ENCODE results near the gene TCN1. TPM values are rescaled to one million over a fixed set of nuclear protein-coding genes. Genes with fewer than 3 reads are reported as not detected.
A peak's percentile ranks its signal among the peaks of the same experiment; 100 is the strongest.

TCN1 gene
- total RNA-seq, 2 experiments from 2014 or later = not detected

DNA sequence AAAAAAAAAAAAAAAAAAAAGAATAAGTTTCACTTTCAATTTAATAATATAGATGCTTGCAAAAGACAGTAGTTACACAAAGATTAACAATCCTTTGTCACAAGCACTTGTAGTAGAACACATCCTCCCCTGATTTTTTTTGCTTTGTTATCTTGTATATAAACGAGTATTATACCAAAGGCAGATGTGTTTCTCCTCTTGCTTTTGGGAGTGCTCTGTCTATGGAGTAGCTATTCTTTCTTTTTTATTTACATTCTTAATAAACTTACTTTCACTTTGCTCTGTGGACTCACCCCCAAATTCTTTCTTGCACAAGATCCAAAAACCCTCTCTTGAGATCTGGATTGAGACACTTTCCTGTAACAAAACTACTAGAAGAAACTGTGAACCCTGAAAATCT lies 52.3 kb downstream of the TCN1 start:
- Mint-ChIP-seq H3K4me1 (peaks cover 52% of the 10 kb centered on the region), H3K27ac (peak overlapping the region; percentile 11), H3K4me3 (peak overlapping the region; percentile 2), H3K36me3 (ENCODE audit: low read depth) (peaks cover 19% of the 10 kb centered on the region), H3K9me3 (peaks cover 3% of the 10 kb centered on the region), H3K27me3 (no peaks in the 10 kb centered on the region)
- DNase-seq = no peak
- POLR2A ChIA-PET = interaction anchor here (1.0 kb wide), 1 partner anchor 11 kb away, joined by 3 read pairs; no protein-coding TSS in a partner anchor
- CTCF ChIA-PET = interaction anchor here (0.6 to 2.2 kb wide), 4 partner anchors 9 to 1244 kb away, joined by 3 to 8 read pairs (median 5); partner anchors contain the start of gene STX3

GRCh38 chr11:59813364-59813763 lies 52.9 kb downstream of the TCN1 start:
- H3K27ac Mint-ChIP-seq = no peak overlapping the region
- DNase-seq = no peak
- H3K4me3 Mint-ChIP-seq = no peak overlapping the region
- CTCF ChIA-PET = interaction anchor here (0.9 to 2.2 kb wide), 3 partner anchors 10 to 106 kb away, joined by 3 to 8 read pairs (median 6); partner anchors contain the start of gene STX3
- peaks cover 23% of the 10 kb centered on the region for H3K36me3 Mint-ChIP-seq (ENCODE audit: low read depth)
- POLR2A ChIA-PET = interaction anchor here (1.0 kb wide), 1 partner anchor 12 kb away, joined by 3 read pairs; no protein-coding TSS in a partner anchor
- no peaks in the 10 kb centered on the region for H3K27me3 Mint-ChIP-seq
- peaks cover 50% of the 10 kb centered on the region for H3K4me1 Mint-ChIP-seq
- peaks cover 3% of the 10 kb centered on the region for H3K9me3 Mint-ChIP-seq

DNA sequence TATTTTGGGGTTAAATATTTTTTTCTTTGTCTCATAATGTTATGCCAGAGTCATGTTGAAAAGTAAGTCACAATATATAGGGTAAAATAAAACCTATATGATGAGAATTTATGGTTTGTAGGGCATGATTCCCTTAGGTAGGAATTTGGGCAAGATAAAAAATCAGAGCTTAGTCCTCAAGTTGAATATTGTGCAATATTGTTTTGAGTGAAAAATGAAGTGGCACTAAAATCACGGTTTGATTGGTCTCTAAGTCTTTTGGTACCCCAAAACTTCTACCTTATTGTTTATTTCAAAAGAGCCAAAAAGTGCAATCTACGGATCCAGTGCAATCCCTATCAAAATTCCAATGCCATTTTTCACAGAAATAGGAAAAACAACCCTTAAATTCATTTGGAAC lies 54.1 kb downstream of the TCN1 start:
- ChIA-PET CTCF (interaction anchor here (0.9 to 1.7 kb wide), 2 partner anchors 11 to 316 kb away, joined by 3 to 5 read pairs; no protein-coding TSS in a partner anchor), POLR2A (interaction anchor here (1.0 to 8.8 kb wide), 2 partner anchors 29 to 57 kb away, joined by 3 to 64 read pairs; partner anchors contain the start of gene STX3)
- no peak for DNase-seq
- H3K4me3 Mint-ChIP-seq = no peak overlapping the region
- H3K9me3 Mint-ChIP-seq = peaks cover 3% of the 10 kb centered on the region
- H3K36me3 Mint-ChIP-seq (ENCODE audit: low read depth) = peaks cover 28% of the 10 kb centered on the region
- no peaks in the 10 kb centered on the region for H3K27me3 Mint-ChIP-seq
- H3K4me1 Mint-ChIP-seq = peaks cover 47% of the 10 kb centered on the region
- H3K27ac Mint-ChIP-seq = no peak overlapping the region

DNA sequence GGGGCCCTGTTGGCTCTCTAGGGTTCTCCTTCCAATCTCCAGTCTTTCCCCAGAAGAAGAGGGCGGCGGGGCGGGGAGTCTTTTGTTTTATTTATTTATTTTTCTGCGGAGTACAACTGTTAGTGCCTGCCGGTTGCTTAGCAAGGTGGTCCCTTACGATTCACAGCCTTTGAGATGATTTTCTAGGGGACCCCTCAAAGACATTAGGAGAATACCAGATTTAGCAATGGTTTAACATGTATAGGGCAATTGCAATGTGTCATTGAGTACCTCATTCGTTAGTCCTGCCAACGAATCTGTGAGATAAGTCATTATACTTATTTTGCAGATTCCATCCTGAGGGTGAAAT lies 55.4 kb downstream of the TCN1 start:
- Mint-ChIP-seq H3K4me1 (peaks cover 48% of the 10 kb centered on the region), H3K9me3 (peaks cover 3% of the 10 kb centered on the region), H3K27me3 (no peaks in the 10 kb centered on the region), H3K27ac (peak overlapping the region; percentile 91), H3K4me3 (peak overlapping the region; percentile 90), H3K36me3 (ENCODE audit: low read depth) (peaks cover 39% of the 10 kb centered on the region)
- DNase-seq = no peak
- ChIA-PET CTCF (interaction anchor here (0.6 to 4.3 kb wide), 8 partner anchors 10 to 195 kb away, joined by 3 to 36 read pairs (median 6); partner anchors contain the start of genes OSBP, PATL1 and STX3), POLR2A (interaction anchor here (0.7 to 8.8 kb wide), 13 partner anchors 23 to 245 kb away, joined by 3 to 64 read pairs (median 4); partner anchors contain the start of genes OSBP, PATL1 and STX3)

- Mint-ChIP-seq H3K27me3 (no peaks in the 10 kb centered on the region), H3K9me3 (peaks cover 3% of the 10 kb centered on the region), H3K27ac (peak within 1 kb of the TSS; percentile 91), H3K4me1 (peaks cover 48% of the 10 kb centered on the region), H3K4me3 (peak within 1 kb of the TSS; percentile 90), H3K36me3 (ENCODE audit: low read depth) (peaks cover 44% of the 10 kb centered on the region)
- ChIA-PET POLR2A (interaction anchor here (0.7 to 8.8 kb wide), 16 partner anchors 12 to 245 kb away, joined by 3 to 64 read pairs (median 4); partner anchors contain the start of genes OSBP, PATL1 and STX3), CTCF (interaction anchor here (0.6 to 4.3 kb wide), 8 partner anchors 9 to 195 kb away, joined by 3 to 36 read pairs (median 6); partner anchors contain the start of genes OSBP, PATL1 and STX3)
- DNase-seq = peak; percentile 93
These were observed 55.9 kb downstream of the TCN1 start, which contains the start of gene MRPL16 for GRCh38 chr11:59810189-59810910. Gene MRPL16, minus strand, starts transcription at chr11:59810778. Its CDS starts 120 bp downstream, at chr11:59810658.

GRCh38 chr11:59807047-59807610 lies 59.2 kb downstream of the TCN1 start:
- no peak for DNase-seq
- Mint-ChIP-seq H3K9me3 (peaks cover 3% of the 10 kb centered on the region), H3K4me3 (no peak overlapping the region), H3K4me1 (peaks cover 44% of the 10 kb centered on the region), H3K36me3 (ENCODE audit: low read depth) (peaks cover 55% of the 10 kb centered on the region), H3K27ac (no peak overlapping the region), H3K27me3 (no peaks in the 10 kb centered on the region)
- CTCF ChIA-PET = interaction anchor here (0.8 to 4.3 kb wide), 4 partner anchors 16 to 138 kb away, joined by 3 to 36 read pairs (median 3); partner anchors contain the start of genes PATL1 and STX3
- POLR2A ChIA-PET = interaction anchor here (0.9 to 8.8 kb wide), 3 partner anchors 11 to 52 kb away, joined by 3 to 64 read pairs (median 3); partner anchors contain the start of gene STX3

DNA sequence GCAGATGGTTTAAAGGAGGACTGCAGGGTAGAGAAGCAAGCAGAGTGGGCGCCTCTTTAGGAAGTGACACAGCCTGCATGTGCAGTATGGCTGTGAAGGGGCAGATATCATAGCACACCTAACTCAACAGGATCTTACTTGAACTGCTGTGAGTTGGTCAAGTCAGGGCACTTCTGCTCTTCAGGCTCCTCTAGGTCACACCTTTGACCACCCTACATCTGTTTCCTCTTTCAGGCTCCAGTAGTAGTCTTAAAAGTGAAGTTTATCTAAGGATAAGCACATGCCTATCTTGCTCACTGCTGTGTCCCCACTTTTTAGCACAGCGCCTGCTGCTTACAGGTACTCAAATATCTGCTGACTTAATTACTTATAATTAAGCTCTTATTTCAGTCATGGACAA lies 62.2 kb downstream of the TCN1 start:
- Mint-ChIP-seq H3K27ac (no peak overlapping the region), H3K27me3 (no peaks in the 10 kb centered on the region), H3K4me1 (peaks cover 36% of the 10 kb centered on the region), H3K9me3 (no peaks in the 10 kb centered on the region), H3K36me3 (ENCODE audit: low read depth) (peaks cover 64% of the 10 kb centered on the region), H3K4me3 (no peak overlapping the region)
- DNase-seq = no peak
- ChIA-PET CTCF (interaction anchor here (0.8 to 7.0 kb wide), 2 partner anchors 18 to 50 kb away, joined by 3 to 99 read pairs; partner anchors contain the start of gene STX3), POLR2A (interaction anchor here (1.4 to 8.8 kb wide), 2 partner anchors 37 to 49 kb away, joined by 5 to 64 read pairs; partner anchors contain the start of gene STX3)

Other genes with a start within 250 kb of the TCN1 start
- 10 to 100 TPM; 56.4 to 56.8 TPM for gene PATL1, start 197.4 kb downstream of the TCN1 start, total RNA-seq
- not detected for gene OR10V1, start 152.6 kb downstream of the TCN1 start, total RNA-seq
- 10 to 100 TPM; 89.1 to 92.3 TPM for gene STX3, start 111.1 kb downstream of the TCN1 start, total RNA-seq
- gene MRPL16, start 55.7 kb downstream of the TCN1 start, total RNA-seq = 10 to 100 TPM; 77.0 to 77.7 TPM
- gene CBLIF, start 21.0 kb downstream of the TCN1 start, total RNA-seq = not detected
- not detected for gene OOSP3, start 12.3 kb upstream of the TCN1 start, total RNA-seq
- not detected for gene OOSP1, start 71.9 kb upstream of the TCN1 start, total RNA-seq
- not detected for gene OOSP4A, start 97.5 kb upstream of the TCN1 start, total RNA-seq
- gene OOSP4B, start 150.7 kb upstream of the TCN1 start, total RNA-seq = not detected
- gene OOSP2, start 173.9 kb upstream of the TCN1 start, total RNA-seq = not detected
- gene MS4A3, start 190.2 kb upstream of the TCN1 start, total RNA-seq = not detected
- gene MS4A2, start 222.2 kb upstream of the TCN1 start, total RNA-seq = not detected

Measured in activated CD4-positive, alpha-beta memory T cell treated with anti-CD3 and anti-CD28 coated beads, Interleukin-2, amount 10 ng/mL, durations not matched to agents 7 days and 5 days (primary cell).